SH-SY5Y (cell line): ENCODE results near the gene ABCB8.

ENCODE experiments used
- GATA2 ChIP-seq: IDR thresholded peaks from 2 replicates; pipeline ENCODE4 v1.6.1; 2011; ENCODE audit warnings: mild to moderate bottlenecking, low read depth, low read length
- GATA3 ChIP-seq: IDR thresholded peaks from 2 replicates; pipeline ENCODE4 v1.6.1; 2011; ENCODE audit warnings: low read depth, mild to moderate bottlenecking, low read length, moderate library complexity

Gene ABCB8

DNA sequence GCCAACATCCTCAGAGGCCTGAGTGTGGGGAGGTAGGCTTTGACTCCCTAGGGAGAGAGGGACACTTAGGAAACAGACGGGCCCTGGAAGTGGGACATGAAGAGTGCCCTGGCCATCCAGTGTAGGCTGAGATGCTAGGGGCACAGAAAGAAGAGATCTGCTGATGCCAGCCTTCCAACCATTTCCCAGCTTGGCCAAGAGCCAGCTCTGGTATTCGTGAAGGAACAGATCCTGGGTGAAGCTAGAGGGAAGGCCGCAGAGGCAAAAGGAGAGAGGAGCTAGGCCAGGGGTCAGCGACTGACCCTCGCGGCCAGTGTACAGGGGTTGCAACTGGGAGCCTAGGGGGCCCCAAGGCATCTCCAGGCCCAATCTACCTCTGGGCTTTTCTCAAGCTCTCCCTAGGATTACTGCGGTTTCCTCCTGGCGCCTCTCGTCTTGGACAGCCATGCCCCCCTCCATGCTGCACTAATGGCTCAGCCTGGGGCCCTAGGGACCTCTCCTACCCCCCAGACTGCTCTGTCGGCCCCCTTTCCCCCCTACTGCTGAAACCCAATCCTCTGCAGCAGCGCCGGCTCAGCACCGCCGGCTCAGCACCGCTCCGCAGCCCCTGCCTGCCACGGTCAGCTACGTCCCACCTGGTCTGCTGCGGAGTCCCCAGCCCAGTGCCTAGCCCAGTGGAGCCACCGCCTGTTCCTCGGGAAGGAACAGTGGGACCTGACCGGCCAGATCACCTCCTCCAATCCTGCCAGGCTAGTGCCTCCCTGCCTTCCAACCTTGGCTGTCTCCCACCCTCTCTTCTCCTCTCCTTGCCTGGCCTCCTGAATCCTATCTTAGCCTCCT is 19.9 kb downstream of the ABCB8 start, which contains the start of gene ASIC3:
ASIC3 (plus strand) TSS at position 556 of the 840 bp plus-strand sequence. CDS start 355 bp downstream, outside the sequence.
- TF ChIP-seq GATA2 (no peak), GATA3 (no peak)

DNA sequence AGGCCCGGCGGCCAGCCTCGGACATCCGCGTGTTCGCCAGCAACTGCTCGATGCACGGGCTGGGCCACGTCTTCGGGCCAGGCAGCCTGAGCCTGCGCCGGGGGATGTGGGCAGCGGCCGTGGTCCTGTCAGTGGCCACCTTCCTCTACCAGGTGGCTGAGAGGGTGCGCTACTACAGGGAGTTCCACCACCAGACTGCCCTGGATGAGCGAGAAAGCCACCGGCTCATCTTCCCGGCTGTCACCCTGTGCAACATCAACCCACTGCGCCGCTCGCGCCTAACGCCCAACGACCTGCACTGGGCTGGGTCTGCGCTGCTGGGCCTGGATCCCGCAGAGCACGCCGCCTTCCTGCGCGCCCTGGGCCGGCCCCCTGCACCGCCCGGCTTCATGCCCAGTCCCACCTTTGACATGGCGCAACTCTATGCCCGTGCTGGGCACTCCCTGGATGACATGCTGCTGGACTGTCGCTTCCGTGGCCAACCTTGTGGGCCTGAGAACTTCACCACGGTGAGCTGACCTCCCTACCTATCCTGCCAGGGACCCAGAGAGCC is 20.7 kb downstream of the ABCB8 start:
- TF ChIP-seq GATA2: no peak
- TF ChIP-seq GATA3: no peak

DNA sequence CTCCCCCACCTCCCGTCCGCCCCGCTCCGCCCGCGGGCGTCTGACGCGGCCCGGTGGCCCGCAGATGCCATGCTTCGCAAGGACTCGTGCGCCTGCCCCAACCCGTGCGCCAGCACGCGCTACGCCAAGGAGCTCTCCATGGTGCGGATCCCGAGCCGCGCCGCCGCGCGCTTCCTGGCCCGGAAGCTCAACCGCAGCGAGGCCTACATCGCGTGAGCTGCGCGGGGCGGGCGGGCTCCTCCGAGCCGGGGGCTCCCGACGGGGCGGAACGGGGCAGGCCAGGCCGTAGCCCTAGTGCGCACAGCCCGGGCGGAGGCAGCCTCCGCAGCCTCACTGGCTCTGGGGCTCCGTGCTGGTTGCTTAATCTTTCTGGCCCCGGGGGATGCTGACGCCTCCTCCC is 22.9 kb downstream of the ABCB8 start:
- TF ChIP-seq GATA2: no peak
- no peak for TF ChIP-seq GATA3

DNA sequence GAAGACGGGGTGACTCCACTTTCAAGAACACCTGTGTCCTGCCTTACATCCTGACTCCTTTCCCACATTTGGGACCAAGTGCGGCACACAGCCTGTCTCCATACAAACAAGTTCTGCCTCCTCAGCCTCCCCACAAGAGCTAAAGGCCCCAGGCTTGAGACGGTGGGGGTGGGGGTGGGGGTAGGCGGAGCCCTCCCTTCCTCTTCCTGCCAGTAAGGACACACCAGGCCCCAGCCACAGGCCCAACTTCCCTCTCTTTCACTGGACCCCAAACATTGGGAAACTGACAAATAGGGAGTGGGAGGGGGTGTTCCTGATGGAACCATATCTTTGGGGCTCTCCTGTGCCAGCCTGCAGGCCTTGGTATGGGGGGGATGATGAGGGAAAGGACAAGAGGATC is 24.8 kb downstream of the ABCB8 start:
- no peak for TF ChIP-seq GATA2
- TF ChIP-seq GATA3: no peak

DNA sequence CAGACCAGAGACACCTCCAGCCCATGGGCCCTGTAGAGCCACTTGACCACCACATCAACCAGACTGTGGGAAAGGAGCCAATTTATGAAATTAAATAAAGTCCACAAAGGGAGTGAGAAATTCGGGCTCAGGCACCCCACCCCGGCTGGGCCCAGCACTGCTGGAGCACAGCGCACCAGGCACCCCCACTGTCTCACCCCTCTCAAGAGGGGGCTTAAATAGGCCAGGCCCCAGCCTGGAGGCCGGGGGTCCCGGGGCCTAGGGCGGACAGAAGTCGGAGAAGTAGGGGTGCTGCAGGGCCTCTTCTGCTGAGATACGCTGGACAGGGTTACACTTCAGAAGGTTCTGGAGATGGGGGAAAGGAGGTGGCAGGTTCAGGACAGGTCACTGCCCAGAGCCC is 25.5 kb downstream of the ABCB8 start:
- TF ChIP-seq GATA3 (no peak), GATA2 (no peak)

DNA sequence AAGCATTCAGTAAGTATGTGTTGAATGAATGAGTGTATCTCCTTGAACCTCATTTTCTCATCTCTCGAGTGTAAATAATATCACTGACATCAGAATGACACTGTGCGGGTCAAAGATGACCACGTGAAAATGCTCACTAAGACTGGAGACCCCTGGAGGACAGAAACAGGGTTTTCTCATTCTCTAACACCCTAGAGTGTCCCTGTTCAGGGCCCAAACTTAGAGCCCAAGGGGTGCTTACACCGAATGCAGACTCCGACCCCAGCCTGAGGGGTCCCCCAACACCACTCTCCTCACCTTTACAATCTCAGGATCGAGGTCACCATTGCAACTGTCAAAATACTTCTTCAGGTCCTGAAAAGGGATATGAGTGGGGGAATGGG is 28.0 kb downstream of the ABCB8 start:
- no peak for TF ChIP-seq GATA2
- no peak for TF ChIP-seq GATA3

DNA sequence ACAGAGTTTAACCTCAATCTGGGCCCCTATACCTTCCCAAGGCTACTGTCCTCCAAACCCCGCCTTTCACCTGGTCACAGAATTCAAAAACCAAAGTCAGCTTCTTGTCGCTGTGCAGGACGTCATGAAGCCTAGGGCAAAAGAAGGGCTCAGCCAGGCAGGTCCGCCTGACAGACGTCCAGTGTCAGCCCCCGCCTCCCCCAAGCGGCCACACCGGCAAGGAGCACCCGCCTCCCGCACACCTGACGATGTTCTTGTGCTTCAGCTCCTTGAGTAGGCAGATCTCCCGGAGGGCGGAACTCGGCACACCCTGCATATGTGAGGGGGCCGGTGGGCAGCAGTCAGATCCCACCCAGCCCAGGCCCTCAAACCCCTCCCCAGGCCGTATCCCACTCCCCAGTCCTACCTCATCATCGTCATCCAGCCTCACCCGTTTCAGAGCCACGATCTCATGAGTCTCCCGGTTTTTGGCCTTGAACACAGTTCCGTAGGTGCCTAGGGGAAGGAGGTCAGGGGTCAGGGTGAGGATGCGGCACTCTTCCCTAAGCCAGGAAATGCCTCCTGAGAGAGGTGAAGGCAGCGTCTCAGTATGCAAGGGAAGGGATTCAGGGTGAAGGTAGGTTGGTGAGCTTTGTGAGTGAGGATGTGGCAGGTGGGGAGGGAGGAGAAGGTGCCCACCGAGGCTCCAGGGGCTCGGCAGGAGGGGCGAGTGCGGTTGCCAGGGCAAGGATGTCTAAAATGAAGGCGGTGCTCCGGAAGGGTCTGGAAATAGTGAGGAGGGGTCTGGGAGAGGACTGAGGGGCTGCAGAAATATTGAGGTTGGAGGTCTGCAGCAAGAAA is 28.6 kb downstream of the ABCB8 start:
- no peak for TF ChIP-seq GATA3
- TF ChIP-seq GATA2: no peak

DNA sequence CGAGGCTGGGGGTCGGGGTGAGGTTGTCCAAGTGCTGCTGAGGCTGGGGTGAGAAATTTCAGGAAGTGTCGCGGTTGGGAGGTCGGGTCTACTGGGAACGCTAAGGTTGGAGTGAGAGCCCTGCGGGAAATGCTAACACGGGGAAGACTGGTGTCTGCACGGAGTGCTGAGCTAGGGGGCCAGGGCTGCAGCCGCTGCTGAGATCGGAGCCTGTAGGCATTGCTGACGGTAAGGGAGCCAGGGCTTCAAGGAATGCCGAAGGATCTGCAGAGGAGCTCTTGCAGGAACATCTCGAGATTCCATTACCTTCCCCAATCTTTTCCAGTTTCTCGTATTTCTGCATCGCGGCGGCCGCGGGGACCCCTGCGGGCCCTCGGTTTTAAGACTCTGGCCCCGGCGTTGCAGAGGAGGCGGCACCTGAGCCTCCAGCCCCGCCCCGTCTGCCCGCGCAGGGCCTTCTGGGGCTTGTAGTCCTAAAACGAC is 29.3 kb downstream of the ABCB8 start, which contains the start of gene CDK5:
CDK5 (minus strand) TSS at position 392 of the 483 bp plus-strand sequence; CDS start at position 343, 49 bp downstream.
- TF ChIP-seq GATA2 (no peak), GATA3 (no peak)

DNA sequence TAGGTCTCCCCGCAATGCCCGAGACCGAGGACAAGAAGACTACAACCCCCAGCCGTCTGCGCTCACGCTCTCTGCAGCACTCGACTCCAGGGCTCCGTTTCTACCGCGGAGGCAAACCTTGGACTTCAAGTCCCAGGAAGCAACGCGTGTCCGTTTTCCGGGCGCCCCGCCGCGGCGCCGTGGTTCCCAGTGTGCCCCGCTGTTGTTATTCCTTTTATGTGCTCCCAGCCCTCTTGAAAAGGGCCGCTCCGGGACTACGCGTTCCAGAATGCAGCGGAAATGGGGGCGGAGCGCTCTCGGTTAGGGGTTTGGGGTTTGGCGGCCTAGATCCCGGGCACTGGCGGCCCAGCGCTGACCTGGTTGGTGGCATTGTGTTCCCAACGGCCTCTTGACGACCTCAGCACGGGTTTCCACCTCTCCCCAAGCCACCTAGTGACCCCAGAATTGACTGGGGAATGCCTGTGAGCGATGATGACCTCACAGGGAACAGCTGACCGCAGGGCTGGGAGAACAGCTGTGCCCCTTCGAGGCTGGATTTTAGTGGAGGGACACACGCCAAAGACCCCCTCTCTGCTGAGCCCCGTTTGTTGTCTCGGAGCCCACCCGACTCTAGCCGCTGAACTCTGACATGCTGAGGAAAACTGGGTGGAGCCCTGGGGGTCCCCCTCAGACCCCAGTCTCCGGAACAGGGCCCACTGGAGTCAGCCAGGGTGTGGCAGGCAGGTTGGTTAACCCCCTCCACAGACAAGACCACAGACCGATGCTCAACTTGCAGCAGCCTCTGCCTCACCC is 29.9 kb downstream of the ABCB8 start:
- TF ChIP-seq GATA2 (no peak), GATA3 (no peak)

DNA sequence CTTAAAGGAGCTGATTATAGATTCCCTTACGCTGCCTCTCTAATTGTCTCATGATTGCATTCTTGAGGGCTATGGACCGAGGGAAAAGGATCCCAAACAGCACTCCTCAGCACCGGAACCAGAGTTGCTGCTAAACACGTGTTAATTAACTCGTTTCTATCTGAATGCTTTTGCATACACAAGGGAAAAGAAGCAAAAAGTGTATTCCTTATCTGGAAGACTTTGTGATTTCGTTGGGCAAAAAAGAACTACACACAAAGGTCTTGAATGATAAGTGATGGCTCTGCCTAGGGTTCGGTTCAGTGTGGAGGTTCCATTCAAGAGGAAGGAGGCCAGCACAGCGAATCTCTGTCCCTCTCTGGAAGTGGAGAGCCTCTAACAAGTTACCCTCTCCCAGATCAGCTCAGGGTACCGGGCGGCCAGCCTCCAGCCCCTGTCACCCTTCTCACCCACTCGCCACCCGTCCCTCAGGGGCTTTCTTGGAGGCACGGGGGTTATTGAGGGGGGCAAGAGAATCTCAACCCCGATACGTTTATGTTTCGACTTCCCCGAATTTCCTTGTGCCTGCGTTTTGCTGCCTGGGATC is 30.6 kb downstream of the ABCB8 start:
- TF ChIP-seq GATA2 (no peak), GATA3 (no peak)

DNA sequence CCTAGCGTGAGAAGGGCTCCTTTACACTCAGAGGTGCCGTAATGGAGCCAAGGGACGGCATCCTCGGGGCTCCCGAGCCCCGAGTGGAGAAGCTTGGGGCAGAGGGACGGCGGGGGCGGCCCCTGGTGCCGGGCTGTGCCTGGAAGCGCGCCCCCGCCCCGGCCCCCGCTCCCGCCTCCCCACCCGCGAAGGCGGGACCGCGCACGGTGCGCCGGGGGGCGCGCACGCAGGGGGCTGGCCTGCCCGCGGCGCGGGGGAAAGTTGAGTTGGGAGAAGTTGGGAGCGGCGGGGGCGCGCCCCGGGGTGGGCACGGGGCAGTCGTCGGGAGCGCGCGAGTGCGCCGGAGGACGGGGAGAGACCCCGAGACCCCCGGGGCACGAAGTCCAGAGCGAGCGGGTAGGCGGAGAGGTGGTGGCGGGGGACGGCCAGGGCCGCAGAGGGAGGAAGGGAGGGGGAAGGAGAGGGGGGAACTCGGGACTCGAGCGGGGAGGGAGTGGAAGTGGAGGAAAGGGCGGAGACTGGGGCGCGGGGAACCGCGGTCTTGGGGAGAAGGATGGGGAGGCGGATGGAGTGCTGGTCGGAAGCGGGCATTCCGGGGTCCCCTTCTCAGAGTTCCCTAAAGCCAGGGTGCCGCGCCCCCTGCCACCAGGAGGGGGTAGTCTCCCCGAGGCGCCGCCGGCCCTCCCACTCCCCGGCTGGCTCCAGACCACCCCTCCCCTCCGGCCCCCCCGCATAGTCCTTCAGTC is 31.3 kb downstream of the ABCB8 start, which contains the start of gene SLC4A2:
SLC4A2 (plus strand) TSS at position 223 of the 746 bp plus-strand sequence. CDS start 2,399 bp downstream, outside the sequence.
- no peak for TF ChIP-seq GATA3
- TF ChIP-seq GATA2: no peak

DNA sequence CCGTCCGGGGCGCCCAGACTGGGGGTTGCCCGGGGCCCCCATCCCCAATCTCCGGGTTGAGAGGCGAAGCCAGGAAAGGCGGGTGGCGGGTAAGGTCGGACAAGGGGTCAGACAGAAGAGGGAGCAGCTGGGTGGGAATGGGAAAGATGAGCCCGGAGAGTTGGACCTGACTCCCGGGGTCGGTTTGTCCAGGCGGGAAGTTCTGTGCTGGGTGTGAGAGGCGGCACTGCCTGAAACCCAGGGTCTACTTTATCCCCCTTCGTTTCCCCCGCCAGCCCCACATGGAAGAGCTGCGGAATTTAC is 31.8 kb downstream of the ABCB8 start:
- TF ChIP-seq GATA2 (no peak), GATA3 (no peak)
